Measurements from ENCODE around the gene IFNL4.
A peak's percentile ranks its signal among the peaks of the same experiment; 100 is the strongest.

Gene IFNL4

GRCh38 chr19:39254531-39255345, 6.1 kb upstream of the IFNL4 start:
- TF ChIP-seq, protein P1, sequence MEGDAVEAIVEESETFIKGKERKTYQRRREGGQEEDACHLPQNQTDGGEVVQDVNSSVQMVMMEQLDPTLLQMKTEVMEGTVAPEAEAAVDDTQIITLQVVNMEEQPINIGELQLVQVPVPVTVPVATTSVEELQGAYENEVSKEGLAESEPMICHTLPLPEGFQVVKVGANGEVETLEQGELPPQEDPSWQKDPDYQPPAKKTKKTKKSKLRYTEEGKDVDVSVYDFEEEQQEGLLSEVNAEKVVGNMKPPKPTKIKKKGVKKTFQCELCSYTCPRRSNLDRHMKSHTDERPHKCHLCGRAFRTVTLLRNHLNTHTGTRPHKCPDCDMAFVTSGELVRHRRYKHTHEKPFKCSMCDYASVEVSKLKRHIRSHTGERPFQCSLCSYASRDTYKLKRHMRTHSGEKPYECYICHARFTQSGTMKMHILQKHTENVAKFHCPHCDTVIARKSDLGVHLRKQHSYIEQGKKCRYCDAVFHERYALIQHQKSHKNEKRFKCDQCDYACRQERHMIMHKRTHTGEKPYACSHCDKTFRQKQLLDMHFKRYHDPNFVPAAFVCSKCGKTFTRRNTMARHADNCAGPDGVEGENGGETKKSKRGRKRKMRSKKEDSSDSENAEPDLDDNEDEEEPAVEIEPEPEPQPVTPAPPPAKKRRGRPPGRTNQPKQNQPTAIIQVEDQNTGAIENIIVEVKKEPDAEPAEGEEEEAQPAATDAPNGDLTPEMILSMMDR (IDR thresholded peaks at IDR 0.05; ENCODE audit: low read length, missing control alignments) = no peak
- no peak overlapping the region for H3K4me3 ChIP-seq (replicated peaks; ENCODE audit: low read depth, low read length)
- DNase-seq (ENCODE audit: low read depth) = no peak

DNA sequence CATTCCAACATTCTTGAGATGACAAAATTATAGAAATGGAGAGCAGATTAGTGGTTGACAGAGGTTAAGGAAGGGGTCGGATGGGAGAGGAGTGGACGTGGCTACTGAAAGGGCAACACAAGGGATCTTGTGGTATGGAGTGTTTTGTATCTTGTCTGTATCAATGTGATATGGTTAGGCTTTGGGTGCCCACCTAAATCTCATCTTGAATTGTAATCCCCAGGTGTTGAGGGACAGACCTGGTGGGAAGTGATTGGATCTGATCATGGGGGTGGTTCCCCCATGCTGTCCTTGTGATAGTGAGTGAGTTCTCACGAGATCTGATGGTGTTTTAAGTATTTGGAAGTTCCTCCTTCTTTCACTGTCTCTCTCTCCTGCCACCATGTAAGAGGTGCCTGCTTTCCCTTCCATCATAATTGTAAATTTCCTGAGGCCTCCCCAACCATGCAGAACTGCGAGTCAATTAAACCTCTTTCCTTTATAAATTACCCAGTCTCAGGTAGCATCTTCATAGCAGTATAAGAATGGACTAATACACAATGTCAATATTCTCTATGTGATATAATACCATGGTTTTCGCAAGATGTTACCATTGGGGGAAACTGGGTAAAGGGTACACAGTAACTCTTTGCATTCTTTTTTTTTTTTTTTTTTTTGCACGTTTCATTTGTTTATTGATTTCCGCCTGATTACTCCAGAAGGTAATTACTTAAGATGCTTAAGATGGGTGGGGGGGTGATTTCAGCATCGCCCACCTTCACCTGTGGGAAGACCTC, 4.9 kb upstream of the IFNL4 start:
- no peak overlapping the region for H3K4me3 ChIP-seq (replicated peaks; ENCODE audit: low read depth, low read length)
- TF ChIP-seq, protein P1 (IDR thresholded peaks at IDR 0.05; ENCODE audit: low read length, missing control alignments) = no peak
- no peak for DNase-seq (ENCODE audit: low read depth)

DNA sequence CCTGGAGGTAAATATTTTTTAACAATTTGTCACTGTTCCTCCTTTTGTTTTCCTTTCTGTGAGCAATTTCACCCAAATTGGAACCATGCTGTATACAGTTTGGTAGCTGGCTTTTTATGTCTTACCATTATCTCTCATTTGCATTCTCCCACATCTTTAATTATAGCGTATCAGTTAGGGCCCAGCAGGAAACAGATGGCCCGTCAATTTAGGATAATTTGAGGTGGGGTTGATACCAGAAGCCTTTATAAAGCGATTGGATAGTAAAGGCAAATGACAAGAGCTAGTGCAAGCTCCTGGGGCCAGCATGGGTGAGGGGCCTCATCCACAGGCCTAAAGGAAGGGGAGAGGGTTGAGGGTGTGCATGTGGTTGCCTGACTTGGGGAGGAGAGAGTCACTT, 3.8 kb upstream of the IFNL4 start:
- no peak overlapping the region for H3K4me3 ChIP-seq (replicated peaks; ENCODE audit: low read depth, low read length)
- TF ChIP-seq, protein P1 (IDR thresholded peaks at IDR 0.05; ENCODE audit: low read length, missing control alignments) = no peak
- no peak for DNase-seq (ENCODE audit: low read depth)

- DNase-seq (ENCODE audit: low read depth) = no peak
- no peak overlapping the region for H3K4me3 ChIP-seq (replicated peaks; ENCODE audit: low read depth, low read length)
- TF ChIP-seq, protein P1 (IDR thresholded peaks at IDR 0.05; ENCODE audit: low read length, missing control alignments) = no peak
Observed at GRCh38 chr19:39251846-39252245, 3.2 kb upstream of the IFNL4 start.

GRCh38 chr19:39251081-39251480, 2.4 kb upstream of the IFNL4 start:
- no peak overlapping the region for H3K4me3 ChIP-seq (replicated peaks; ENCODE audit: low read depth, low read length)
- TF ChIP-seq, protein P1 (IDR thresholded peaks at IDR 0.05; ENCODE audit: low read length, missing control alignments) = no peak
- no peak for DNase-seq (ENCODE audit: low read depth)

- no peak overlapping the region for H3K4me3 ChIP-seq (replicated peaks; ENCODE audit: low read depth, low read length)
Observed at GRCh38 chr19:39247701-39248664, 673 bp downstream of the IFNL4 start.

More at GRCh38 chr19:39247701-39248664, 673 bp downstream of the IFNL4 start:
- peak; percentile 8 for DNase-seq (ENCODE audit: low read depth)
- TF ChIP-seq, protein P1 (IDR thresholded peaks at IDR 0.05; ENCODE audit: low read length, missing control alignments) = no peak

All from fibroblast of pulmonary artery (primary cell).